ENCODE data around the gene ITGB1BP1.
A peak's percentile ranks its signal among the peaks of the same experiment; 100 is the strongest.
"Not testable (repeated sequence)": the region's sequence is repeated elsewhere in the genome, so short reads cannot be mapped to it uniquely, and the experiment has no call there.

ITGB1BP1 gene

GRCh38 chr2:9401646-9402371 is 21.5 kb downstream of the ITGB1BP1 start:
- DNase-seq: no peak
- peak overlapping the region; percentile 91 for H3K27ac Mint-ChIP-seq
- peaks cover 31% of the 10 kb centered on the region for H3K4me1 Mint-ChIP-seq
- no peaks in the 10 kb centered on the region for H3K27me3 Mint-ChIP-seq (ENCODE audit: low read depth, poor library complexity)
- no peak for TF ChIP-seq CTCF (IDR thresholded peaks at IDR 0.05)
- peaks cover 26% of the 10 kb centered on the region for H3K36me3 Mint-ChIP-seq (ENCODE audit: low read depth)
- no peak overlapping the region for H3K4me3 Mint-ChIP-seq
- no peaks in the 10 kb centered on the region for H3K9me3 Mint-ChIP-seq

GRCh38 chr2:9401059-9401547 is 22.2 kb downstream of the ITGB1BP1 start:
- Mint-ChIP-seq H3K36me3 (ENCODE audit: low read depth) (peaks cover 28% of the 10 kb centered on the region), H3K4me1 (peaks cover 29% of the 10 kb centered on the region), H3K27me3 (ENCODE audit: low read depth, poor library complexity) (no peaks in the 10 kb centered on the region), H3K9me3 (no peaks in the 10 kb centered on the region), H3K4me3 (no peak overlapping the region), H3K27ac (peak overlapping the region; percentile 91)
- no peak for DNase-seq
- no peak for TF ChIP-seq CTCF (IDR thresholded peaks at IDR 0.05)

DNA sequence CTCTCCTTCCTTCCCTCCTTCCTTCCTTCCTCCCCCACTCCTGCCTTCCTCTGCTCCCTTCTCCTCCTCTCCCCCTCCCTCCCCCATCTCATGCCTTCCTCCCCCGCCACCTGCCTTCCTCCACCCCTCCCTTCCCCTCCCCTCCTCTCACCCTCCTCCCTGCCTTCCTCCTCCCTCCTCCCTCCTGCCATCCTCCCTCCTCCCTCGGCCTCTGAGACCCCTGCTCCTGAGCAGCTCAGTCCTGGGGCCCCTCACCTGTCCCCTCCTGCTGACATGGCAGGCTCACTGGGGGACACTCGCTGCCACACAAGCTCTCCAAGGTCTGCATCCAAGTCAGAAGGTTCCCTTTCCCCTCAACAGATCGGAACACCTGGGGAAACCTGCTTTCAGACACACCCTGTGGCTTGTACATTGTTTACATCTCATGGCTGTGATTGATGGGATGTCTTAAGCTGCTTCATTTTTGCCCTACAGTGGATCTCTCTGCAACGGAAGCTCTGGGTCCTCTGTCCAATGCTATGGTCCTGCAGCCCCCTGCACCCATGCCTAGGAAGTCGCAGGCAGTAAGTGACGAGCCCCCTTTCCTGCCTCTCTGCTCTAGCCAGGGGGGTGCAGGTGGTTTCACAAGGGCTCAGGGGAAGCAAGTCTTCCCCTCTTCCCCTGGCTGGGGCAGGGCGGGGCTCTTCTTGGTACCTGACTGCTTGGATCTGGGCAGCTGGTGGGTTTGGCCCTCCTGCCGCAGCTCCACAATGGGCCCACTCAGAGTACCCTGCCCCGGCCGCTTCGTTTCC is 22.9 kb downstream of the ITGB1BP1 start:
- Mint-ChIP-seq H3K27me3 (ENCODE audit: low read depth, poor library complexity) (no peaks in the 10 kb centered on the region), H3K36me3 (ENCODE audit: low read depth) (peaks cover 32% of the 10 kb centered on the region), H3K27ac (peak overlapping the region; percentile 93), H3K9me3 (no peaks in the 10 kb centered on the region), H3K4me3 (no peak overlapping the region), H3K4me1 (peaks cover 29% of the 10 kb centered on the region)
- TF ChIP-seq CTCF (IDR thresholded peaks at IDR 0.05): no peak
- DNase-seq: no peak

GRCh38 chr2:9398881-9399780 is 24.2 kb downstream of the ITGB1BP1 start:
- TF ChIP-seq CTCF (IDR thresholded peaks at IDR 0.05): no peak
- no peak for DNase-seq
- Mint-ChIP-seq H3K27ac (peak overlapping the region; percentile 79), H3K27me3 (ENCODE audit: low read depth, poor library complexity) (no peaks in the 10 kb centered on the region), H3K4me3 (no peak overlapping the region), H3K36me3 (ENCODE audit: low read depth) (peaks cover 43% of the 10 kb centered on the region), H3K9me3 (no peaks in the 10 kb centered on the region), H3K4me1 (peaks cover 29% of the 10 kb centered on the region)

DNA sequence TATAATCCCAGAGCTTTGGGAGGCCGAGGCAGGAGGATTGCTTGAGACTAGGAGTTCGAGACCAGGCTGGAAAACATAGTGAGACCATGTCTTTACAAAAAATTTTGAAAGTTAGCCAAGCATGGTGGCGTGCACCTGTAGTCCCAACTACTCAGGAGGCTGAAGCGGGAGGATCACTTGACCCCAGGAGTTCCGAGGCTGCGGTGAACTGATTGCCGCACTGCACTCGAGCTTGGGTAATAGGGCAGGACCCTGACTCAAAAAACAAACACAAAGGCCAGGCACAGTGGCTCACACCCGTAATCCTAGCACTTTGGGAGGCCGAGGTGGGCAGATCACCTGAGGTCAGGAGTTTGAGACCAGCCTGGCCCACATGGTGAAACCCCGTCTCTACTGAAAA is 25.1 kb downstream of the ITGB1BP1 start:
- not testable (repeated sequence) for H3K27ac Mint-ChIP-seq; H3K4me3 Mint-ChIP-seq; DNase-seq; H3K9me3 Mint-ChIP-seq; H3K27me3 Mint-ChIP-seq (ENCODE audit: low read depth, poor library complexity)
- H3K36me3 Mint-ChIP-seq (ENCODE audit: low read depth): peaks cover 38% of the 10 kb centered on the region
- peaks cover 37% of the 10 kb centered on the region for H3K4me1 Mint-ChIP-seq

DNA sequence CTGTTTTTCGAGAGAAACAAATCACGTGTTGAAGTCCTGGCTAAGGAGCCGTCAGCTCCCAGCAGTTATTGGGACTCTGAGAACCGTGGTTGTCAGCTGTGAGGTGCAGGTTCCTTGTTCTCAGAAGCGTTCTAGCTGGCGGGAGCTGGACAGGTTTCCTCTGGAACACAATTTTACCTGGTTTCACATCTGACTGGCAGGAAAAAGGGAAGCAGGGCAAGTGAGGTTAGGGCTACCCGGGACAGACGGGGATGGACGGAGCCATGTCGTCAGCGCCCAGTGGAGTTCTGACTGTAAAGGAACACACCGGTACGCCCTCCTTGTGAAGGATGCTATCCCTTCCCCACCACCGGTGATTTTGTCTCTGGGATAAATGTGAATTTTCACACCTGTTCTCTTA is 26.1 kb downstream of the ITGB1BP1 start:
- Mint-ChIP-seq H3K4me1 (peaks cover 47% of the 10 kb centered on the region), H3K36me3 (ENCODE audit: low read depth) (peaks cover 31% of the 10 kb centered on the region), H3K27ac (peak overlapping the region; percentile 64), H3K27me3 (ENCODE audit: low read depth, poor library complexity) (no peaks in the 10 kb centered on the region), H3K9me3 (no peaks in the 10 kb centered on the region), H3K4me3 (no peak overlapping the region)
- TF ChIP-seq CTCF (IDR thresholded peaks at IDR 0.05): no peak
- DNase-seq: no peak
